Activated T-helper 1 cell treated with anti-CD3 and anti-CD28 coated beads, Interleukin-2, amount 50 U/mL, for 16 hours (primary cell): ENCODE results near the gene ARHGEF39.

Source experiments
- DNase-seq, 2 donors: peaks; one replicate each; pipeline ENCODE4 v3.0.0-alpha.2; 2020; ENCODE audit warnings: low read depth in 1 of 2, low spot score in 1 of 2

ARHGEF39 gene

DNA sequence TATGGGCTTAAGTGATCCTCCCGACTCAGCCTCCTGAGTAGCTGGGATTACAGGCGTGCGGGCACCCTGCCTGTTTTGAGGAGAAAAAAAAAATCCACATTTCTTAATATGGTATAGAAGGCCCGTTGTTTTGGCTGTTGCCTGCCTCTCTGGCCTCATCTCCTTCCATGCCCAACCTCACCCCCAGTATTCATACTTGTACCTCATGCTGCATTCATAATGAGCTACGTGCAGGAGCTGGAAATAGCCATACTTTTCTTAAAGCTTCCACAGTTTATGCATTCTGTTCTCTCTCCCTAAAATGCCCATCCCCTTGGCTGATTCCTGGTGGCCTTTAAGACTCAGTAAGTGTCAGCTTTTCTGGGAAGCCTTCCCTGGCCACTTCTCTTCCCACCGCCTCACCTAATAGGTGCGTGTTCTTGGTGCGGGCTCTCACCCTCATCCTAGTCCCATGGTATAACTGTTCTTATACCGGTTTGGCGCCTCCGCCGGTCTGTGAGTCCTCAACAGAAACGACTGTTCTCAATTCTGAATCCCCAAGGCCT lies 26.8 kb upstream of the ARHGEF39 start:
- no peak for DNase-seq

- DNase-seq, result no peak
These were observed 26.3 kb upstream of the ARHGEF39 start for GRCh38 chr9:35691334-35691650.

GRCh38 chr9:35690614-35691333 lies 25.8 kb upstream of the ARHGEF39 start:
- no peak for DNase-seq

- no peak for DNase-seq
These were observed 25.3 kb upstream of the ARHGEF39 start for GRCh38 chr9:35690294-35690613.

DNA sequence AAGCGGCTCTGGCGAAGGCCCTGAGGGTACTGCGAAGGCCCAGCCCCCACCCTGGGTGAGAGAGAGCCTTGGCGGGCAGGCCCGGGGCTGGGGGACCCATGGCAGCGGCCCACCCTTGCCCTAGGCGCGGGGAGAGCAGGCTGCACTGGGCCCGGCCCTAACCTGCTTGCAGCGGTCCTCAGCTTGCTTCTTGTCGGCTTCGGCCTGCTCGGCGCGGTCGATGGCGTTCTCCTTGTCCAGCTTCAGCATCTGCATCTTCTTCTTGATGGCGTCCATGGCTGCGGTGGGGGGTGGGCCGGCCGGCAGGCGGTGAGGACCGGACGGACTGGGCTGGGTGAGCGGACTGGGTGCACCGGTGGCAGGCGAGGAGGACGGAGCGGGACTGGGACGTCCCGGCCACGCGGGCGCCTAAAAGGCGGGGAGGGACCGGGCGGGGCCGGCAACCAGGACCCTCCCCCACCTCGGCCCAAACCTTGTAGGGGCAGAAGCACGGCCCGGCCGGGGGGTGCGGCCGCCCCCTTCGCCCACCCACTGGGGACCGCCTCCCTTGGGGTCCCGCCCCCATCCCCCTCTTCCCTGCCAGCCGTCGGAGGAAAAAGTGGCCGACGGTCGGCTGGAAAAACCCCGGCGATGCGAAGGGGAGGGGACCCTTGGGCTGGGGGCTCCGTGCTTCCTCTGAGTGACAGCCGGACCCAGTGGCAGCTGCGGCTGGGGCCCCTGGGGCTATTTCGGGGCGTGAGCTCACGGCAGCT lies 24.7 kb upstream of the ARHGEF39 start, which contains the start of gene TPM2:
TSS of gene TPM2 (minus strand) at position 384 of the 752 bp plus-strand sequence. CDS start at position 276, 108 bp downstream.
- no peak for DNase-seq

DNA sequence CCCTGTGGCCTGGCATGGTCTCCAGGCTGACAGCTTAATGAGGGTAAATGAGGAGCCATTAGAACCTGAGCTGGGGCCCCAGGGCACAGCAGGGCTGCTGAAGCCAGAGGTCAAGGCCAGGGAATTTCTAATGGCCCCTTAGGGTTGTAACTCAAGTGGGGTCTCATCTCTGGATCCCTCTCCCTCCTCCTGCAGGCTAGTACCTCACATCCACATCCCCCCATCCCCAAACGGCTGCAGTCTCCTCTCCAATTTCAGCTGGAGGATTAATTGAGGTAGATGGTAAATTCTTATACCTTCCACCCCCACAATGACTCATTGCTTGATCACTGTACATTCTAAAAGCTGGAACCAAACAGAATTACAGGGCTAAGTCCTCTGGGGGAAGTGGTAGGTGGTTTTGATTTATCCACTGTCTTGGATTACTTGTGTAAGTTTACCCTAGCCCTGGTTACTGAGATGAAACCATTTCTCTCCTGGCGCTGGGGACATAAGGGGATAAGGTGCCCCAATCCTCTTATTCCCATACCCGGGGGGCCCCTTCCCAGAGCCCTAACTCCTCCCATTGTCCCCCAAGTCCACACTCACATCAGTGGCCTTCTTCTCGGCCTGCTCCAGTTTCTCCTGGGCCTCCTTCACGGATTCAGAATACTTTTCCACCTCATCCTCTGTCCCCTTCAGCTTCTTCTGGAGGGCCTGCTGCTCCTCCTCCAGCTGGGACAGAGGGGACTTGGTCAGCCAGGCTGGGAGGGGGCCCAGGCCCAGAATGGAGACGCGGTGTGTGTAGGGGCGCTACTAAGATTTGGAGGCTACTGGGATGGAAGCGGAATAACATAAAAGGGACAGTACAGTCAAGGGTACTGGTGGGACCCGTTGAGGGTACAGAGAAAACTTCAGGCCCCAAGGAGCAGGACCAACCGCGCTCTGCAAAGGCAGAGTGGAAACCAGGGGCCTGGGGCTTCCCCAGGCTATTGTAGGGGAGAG lies 23.9 kb upstream of the ARHGEF39 start:
- no peak for DNase-seq

DNA sequence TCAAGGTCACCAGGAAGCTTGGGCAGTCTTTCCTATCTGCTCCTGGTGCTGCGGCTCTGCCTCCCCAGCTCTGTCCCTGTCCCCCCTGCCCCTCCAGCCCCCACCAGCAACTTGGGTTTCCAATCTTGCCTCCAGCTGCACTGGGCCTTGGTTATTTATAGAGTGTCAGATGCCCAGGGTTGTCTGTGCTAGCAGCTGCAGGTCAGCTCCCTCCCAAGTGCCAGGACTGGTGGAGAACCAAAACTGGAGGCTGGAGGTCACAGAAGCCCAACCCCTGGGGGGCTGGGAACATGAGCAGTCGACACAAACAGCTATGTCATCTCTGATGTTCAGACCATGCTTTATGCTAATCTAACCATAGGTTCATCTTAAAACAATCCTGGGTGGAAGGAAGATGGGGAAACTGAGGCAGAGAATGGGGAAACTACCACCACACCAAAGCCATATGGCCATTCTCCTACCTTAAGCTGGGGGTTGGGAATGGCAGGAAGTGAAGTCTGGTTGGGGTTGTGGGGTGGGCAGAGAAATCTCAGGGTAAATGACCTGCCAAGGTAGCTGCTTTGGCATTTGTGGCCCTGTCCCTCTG lies 23.1 kb upstream of the ARHGEF39 start:
- DNase-seq, result no peak

DNA sequence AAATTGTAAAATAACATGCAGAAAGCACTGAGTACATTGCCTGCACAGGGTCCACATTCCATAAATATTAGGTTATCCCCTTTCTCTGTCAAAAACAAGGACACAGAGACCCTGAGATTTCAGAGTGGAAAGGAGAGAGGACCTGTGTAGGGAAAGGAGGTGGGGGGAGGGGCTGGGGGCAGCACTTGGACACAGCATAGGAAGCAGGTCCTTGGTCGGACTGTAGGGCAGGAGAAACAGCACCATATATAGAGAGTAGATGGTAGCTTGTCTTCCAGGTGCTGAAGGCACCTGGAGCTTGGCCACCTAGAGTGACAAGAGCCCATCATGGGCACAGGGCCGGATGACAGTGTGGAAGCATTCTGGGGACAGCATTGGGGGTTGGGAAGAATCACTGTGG lies 22.3 kb upstream of the ARHGEF39 start:
- no peak for DNase-seq

DNA sequence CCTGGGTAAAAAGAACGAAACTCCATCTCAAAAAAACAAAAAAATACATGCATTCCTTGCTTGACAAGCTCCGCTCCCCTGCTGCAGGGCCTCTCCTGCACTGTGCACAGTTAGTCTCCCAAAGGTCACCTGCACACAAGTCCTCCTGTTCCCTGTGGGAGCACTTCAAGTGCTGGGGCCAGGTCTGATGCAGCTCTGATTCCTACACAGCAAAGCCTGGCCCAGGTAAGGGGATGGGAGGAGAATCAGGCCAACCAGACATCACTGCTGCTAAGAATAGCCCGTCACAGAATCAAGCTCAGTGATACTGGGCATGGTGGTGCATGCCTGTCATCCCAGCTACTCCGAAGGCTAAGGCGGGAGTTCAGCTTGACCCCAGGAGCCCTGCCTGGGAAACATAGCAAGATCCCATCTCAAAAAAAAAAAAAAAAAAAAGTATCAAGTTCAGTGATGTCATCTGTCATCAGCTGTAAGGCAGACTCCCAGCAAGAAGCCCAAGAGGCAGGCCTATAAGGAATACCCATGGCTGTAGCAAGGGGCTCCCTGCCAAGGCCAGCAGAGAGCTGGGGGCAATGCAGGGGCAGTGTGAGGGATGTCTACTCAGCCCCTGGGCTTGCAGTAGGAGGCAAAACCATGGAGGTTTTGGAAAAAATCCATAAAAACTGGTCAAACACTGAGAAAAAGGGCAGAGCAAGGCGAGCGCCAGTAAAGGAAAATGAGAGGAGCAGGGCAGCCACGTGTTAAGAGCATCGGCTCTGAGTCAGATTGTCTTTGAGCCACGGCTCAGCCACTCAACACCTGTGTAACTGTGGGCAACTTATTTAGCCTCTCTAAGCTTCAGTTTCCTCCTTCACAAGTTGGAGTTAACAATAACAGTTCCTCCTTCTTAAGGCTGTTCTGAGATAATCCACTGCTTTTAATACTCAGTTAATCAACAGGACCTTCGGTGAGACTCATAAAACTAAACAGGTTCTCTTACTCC lies 21.5 kb upstream of the ARHGEF39 start:
- no peak for DNase-seq

GRCh38 chr9:35685506-35685905 lies 20.5 kb upstream of the ARHGEF39 start:
- no peak for DNase-seq

DNA sequence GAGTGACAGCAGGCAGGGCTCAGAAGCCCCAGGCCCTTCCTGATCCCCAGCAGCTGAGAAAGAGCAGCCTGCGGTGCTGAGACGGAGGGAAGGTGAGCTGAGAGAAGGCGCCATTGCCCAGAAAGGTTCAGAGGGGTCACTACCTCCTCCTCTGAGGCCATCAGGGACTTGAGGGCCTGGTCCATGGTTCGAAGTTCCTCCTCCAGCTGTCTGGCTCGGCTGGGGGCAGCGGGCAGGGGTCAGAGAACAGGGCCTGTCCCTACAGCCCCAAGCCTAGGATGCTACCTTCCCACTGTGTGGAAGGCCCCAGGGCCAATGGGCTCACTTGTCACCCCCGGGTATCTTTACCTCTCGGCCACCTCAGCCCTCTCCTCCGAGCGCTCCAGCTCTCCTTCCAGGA lies 19.9 kb upstream of the ARHGEF39 start:
- DNase-seq, result no peak

GRCh38 chr9:35683323-35683722 lies 18.3 kb upstream of the ARHGEF39 start:
- no peak for DNase-seq

GRCh38 chr9:35682520-35683315 lies 17.7 kb upstream of the ARHGEF39 start:
- no peak for DNase-seq

DNA sequence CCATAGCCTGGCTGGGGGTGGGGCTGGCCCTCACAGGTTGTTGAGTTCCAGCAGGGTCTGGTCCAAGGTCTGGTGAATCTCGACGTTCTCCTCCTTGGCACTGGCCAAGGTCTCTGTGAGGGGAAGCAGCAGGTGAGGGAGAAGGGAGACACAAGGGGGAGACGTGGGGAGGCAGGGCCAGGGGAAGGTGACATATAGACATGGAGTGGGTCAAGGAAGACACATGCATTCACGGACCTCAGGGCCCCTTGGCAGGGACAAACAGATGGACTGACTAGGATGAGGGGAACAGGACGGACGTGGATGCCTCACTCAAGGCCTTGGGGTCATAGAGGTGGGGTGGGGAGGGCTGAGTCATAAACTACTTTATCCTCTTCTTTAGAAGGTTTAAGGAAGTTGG lies 17.1 kb upstream of the ARHGEF39 start:
- no peak for DNase-seq

GRCh38 chr9:35681341-35682002 lies 16.5 kb upstream of the ARHGEF39 start:
- DNase-seq, result no peak

DNA sequence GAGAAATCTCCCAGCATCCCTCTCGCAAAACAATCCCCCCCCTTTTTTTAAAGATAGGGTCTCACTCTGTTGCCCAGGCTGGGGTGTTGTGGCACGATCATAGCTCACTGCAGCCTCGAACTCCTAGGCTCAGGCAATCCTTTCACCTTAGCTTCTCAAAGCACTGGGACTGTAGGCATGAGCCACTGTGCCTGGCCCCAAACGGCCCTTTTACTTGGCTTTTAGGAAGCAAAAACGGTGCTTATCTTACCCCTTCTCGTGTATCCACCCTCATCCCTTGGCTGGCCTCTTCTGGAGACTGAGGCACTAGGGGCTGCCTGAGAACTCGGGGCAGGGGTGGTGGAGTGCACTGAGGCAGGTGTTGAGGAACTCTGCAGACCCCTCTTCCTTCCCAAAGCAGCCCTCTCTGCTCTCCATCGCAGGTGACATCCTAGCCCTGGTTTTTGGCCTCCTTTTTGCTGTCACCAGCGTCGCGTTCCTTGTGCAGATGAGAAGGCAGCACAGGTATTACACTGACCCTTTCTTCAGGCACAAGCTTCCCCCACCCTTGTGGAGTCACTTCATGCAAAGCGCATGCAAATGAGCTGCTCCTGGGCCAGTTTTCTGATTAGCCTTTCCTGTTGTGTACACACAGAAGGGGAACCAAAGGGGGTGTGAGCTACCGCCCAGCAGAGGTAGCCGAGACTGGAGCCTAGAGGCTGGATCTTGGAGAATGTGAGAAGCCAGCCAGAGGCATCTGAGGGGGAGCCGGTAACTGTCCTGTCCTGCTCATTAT lies 15.5 kb upstream of the ARHGEF39 start:
- no peak for DNase-seq

DNA sequence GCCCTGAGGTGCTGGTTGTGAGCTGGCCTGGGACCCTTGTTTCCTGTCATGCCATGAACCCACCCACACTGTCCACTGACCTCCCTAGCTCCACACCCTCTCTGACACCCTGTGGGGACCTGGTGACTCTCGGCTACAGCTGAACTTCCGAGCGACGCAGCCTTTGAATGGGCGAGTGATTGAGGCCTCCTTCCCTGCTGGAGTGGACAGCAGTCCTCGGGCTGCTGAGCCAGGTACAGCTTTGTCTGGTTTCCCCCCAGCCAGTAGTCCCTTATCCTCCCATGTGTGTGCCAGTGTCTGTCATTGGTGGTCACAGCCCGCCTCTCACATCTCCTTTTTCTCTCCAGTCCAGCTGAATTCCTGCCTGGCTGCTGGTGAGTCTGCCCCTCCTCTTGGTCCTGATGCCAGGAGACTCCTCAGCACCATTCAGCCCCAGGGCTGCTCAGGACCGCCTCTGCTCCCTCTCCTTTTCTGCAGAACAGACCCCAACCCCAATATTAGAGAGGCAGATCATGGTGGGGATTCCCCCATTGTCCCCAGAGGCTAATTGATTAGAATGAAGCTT lies 14.9 kb upstream of the ARHGEF39 start:
- DNase-seq, result no peak
